DMS153 (cell line): ENCODE data around the gene DNMBP.
"Not testable (repeated sequence)": the region's sequence is repeated elsewhere in the genome, so short reads cannot be mapped to it uniquely, and the experiment has no call there.

ENCODE experiments used
- DNase-seq: peaks from one replicate; lab custom pipeline; 2025; lab: John Stamatoyannopoulos, UW

DNMBP gene

DNA sequence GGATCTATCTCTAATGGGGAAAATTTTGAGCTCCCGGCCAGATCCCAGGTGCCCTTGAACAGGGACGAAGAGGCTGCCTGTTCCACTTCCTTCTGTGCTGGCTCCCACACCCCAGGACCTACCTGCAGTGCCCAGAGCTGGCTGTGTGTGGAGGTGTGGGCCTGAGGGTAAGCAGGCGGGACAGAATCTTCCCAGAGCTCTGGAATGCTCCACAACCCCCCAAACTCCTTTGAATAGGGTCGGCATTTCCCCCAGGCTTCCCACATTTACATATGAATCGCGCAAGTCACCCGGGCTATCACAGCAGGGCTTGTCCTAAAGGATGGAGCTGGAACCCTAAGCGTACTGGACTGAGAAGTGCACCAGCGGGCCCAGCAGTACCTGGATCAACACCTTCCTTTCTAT, 95.9 kb downstream of the DNMBP start:
- DNase-seq, result no peak

DNA sequence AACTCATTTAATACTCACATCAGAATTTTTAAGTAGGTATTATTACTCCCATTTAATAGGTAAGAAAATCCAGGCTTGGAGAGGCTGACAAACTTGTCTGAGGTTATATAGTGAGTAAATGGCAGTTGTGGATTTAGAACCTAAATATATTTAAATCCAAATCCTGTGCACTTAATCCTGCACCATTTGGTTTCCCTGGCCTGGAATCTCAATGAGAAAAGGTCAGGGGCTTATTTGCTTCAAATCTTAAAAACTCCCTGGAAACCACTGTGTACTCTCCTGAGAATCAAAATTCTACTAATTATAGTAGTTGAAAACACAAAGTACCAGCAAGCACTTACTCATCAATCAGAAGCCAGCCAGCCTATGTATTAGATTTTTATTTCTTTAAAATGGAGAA, 97.7 kb downstream of the DNMBP start:
- no peak for DNase-seq

DNA sequence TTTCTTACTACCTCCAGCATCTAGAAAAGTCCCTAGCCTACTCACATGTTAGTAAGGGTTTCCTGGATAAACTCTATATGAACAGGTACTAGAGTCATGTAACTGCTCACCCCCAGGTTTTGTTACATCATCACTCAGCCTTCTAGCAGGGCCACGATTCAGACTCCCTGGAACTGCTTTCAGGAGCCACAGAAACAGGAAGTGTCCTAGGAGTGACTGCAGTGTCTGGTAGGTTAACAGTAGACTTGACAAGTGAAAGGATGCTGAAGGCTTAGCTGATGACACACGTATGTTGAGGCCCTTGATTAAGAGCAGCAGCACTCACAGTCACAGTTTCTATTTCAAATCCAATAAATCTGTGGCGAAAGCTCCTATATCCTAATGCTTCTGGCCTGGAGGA, 101.2 kb downstream of the DNMBP start:
- DNase-seq, result no peak

- no peak for DNase-seq
Measured at GRCh38 chr10:99906470-99906869, 103.3 kb downstream of the DNMBP start.

- no peak for DNase-seq
Measured at GRCh38 chr10:99905971-99906370, 103.8 kb downstream of the DNMBP start.

DNA sequence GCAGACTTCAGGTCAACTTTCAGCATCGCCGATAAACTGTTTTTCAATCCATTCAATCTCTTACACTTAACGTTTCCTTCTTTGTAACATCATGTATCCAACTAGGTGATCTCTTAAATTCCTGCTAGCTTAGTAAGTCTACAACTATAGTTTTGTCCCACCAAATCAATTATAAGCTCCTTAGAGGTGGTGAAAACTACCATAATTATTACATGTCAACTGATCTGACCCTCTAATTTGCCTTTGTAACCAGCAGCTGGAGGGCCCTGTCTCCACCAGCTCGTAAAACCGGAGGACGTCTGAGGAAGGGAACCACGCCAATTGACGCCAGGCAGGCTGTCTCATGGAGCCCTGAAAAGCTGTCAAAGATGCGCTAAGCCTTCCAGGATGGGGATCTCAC, 113.9 kb downstream of the DNMBP start:
- no peak for DNase-seq

DNA sequence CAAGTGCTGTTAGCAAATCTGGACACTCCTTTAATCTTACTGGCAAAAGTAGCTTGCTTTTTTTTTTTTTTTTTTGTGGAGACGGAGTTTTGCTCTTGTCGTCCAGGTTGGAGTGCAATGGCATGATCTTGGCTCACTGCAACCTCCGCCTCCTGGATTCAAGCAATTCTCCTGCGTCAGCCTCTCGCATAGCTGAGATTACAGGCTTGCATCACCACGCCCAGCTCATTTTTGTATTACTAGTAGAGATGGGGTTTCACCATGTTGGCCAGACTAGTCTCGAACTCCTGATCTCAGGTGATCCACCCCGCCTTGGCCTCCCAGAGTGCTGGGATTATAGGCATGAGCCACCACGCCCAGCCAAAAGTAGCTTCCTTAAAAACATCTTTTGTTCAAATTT, 114.7 kb downstream of the DNMBP start:
- DNase-seq, result not testable (repeated sequence)

GRCh38 chr10:99894613-99895012, 115.1 kb downstream of the DNMBP start:
- no peak for DNase-seq

GRCh38 chr10:99888622-99889021, 121.1 kb downstream of the DNMBP start:
- DNase-seq, result no peak

DNA sequence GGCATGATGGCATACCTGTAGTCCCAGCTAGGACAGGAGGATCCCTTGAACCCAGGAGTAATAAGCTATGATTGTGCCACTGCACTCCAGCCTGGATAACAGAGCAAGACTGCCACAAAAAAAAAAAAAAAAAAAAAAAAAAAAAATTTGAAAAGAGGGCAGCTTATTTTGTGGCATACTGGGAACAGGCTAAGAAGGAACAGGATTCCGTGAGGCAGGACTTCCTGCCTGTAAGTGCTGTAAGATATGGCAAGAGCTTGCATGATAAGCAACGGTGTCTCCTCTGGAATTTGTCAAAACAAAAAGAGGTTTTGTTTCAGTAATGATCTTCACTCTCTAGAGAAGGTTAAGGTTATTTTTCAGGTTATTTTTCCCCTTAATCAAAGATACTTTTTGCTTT, 126.2 kb downstream of the DNMBP start:
- no peak for DNase-seq

GRCh38 chr10:99881371-99881770, 128.4 kb downstream of the DNMBP start:
- DNase-seq, result no peak

GRCh38 chr10:99880080-99880835, 129.5 kb downstream of the DNMBP start:
- no peak for DNase-seq

- no peak for DNase-seq
Measured at GRCh38 chr10:99875473-99875872, 134.3 kb downstream of the DNMBP start.

DNA sequence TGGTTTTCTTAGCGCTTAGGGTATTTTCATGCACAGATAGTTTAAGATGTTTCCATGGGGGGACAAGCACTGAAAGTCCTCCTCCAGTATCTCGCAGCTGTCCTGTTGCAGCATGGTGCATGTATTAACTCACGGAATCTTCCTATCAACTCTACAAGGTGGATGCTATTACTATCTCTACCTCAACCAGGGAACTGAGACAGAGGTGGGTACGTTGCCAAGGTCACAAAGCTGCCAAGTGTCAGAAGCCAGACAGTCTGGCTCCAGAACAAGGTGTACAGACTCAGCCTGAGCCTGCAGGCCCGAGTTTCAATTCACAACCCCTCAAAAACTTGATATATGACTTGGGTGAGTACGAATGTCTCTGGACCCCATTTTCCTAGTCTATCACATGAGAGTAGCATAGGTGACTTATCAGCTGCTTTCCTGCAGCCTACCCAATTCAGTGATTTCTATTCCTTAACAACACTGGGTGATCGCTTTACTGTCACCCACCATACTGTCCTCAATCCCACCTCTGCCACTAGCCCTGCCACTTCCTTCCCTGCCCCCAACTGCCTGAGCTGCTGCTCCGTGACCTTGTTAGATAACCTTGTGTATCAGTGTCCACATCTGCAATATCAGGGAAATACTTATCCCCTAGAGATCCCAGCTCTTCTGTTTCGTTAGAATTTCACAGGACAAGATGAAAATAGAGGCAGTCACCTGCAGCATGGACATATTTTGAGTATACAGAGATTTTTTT, 135.2 kb downstream of the DNMBP start:
- DNase-seq, result no peak

DNA sequence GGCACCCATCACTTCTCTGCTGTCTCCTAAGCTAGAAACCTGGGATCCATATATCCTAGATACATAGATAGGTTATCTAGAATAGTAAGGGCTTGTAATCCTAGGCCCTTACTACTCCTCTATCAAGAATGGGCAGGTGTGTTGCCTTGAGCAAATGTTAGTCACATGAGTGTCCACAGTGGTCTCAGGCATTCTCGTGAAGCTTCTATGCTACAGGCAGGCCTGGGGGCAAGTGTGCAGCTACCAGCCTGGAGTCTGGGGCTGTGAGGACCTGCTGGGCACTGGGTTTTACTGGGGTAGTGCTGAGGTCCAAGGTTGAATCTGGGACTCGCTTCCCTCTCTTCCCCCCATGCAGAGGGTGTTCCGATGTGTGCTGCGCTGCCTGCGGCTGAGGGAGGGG, 135.9 kb downstream of the DNMBP start:
- DNase-seq, result no peak

DNA sequence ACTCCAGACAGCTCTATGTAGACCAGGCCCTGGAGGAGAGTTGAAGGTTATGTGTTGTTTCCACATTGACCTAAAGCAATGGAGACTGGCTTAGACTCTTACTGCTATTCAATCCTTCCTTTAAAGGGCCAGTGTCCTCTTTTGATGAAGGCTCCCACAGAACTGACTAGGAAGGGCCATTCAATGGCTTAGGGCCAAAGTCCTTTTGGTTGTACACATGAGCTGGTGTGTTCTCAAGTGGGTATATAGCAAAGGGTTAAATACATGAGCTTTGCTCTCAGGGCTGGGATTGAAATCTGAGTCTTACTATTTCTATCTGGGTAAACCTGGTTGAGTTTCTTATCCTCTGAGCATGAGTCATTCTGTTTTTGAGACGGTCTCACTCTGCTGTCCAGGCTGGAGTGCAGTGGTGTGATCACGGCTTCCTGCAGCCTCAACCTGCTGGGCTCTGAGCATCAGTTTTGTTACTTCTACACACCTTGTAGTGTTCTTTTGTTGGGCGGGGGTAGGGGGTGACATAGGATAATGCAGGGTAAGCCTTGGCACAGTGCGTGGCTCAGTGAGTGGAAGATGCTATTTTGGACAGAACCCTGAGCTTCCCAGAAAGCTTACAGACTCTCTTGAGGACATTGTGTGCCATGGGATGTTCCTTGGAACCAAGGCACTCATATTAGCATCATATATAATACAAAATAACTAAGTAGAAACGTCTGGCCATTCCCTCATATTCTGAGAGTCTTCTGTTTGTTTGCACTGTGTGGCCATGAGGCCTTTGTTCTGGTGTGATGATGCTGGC, 137.2 kb downstream of the DNMBP start:
- no peak for DNase-seq

GRCh38 chr10:99870123-99870730, 139.5 kb downstream of the DNMBP start:
- no peak for DNase-seq

GRCh38 chr10:99869581-99870122, 140.1 kb downstream of the DNMBP start:
- DNase-seq, result no peak

DNA sequence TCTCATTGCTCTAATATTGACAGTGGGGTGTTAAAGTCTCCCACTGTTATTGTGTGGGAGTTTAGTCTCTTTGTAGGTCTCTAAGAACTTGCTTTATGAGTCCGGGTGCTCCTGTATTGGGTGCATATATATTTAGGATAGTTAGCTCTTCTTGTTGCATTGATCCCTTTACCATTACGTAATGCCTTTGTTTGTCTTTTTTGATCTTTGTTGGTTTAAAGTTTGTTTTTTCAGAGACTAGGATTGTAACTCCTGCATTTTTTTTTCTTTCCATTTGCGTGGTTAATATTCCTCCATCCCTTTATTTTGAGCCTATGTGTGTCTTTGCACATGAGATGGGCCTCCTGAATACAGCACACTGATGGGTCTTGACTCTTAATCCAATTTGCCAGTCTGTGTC, 142.5 kb downstream of the DNMBP start:
- not testable (repeated sequence) for DNase-seq

GRCh38 chr10:99863535-99864240, 146.1 kb downstream of the DNMBP start:
- not testable (repeated sequence) for DNase-seq

GRCh38 chr10:99860466-99860865, 149.3 kb downstream of the DNMBP start:
- DNase-seq, result no peak
